UCSD-AML1 (cell line): ENCODE data around the gene NEMP1.
"Not testable (repeated sequence)": the region's sequence is repeated elsewhere in the genome, so short reads cannot be mapped to it uniquely, and the experiment has no call there.

ENCODE experiments used
- DNase-seq: peaks from one replicate; lab custom pipeline; 2025; ENCODE audit not compliant: unreplicated experiment; lab: John Stamatoyannopoulos, UW

Gene NEMP1

DNA sequence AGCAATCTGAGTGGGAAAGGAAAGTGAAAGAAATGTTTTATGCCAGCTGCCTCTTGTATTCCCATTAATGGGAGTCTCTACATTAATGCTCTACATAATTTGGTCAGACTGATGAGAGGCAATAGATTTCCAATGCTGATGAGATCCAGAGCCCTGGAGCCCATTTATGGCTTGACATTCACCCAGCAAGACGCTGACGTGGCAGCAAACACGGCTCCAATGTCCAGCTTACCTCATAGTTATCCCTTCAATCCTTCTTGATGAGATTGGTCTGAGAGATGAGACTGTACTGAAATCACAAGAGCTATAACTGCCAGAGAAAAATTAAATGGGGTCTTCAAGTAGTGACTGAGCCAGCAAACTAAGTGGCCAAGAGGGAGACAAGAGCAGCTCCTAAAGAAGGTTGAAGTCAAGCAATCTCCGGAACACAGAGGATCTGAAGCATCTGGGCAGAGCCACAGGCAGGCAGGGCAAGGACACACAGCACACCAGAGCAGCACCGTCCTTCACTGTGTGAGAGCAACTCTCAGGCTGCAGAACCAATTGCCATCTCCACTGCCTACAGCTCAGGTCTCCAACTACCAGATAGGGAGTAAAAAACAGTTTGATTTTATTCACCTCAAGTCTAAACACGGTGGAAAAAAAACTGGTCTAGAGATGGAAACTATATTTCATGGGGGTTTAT is 21.4 kb downstream of the NEMP1 start:
- DNase-seq = no peak

DNA sequence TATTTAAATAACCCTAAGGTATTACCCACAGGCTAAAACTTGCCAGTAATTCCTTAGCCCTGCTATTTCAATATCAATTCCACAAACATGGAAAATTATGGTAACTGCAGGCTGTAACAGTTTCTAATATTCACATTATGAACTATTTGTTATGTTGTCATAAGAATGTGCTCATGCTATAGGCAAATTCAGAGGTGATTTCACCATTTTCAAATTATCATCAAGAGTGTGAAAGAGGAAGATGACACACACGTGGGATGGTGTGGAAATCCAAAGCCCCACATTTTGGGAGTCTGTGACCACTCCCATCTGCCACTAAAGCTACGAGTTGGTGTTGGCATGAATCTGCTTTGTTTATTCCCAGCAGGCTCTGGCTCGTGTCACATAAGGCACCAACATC is 22.8 kb downstream of the NEMP1 start:
- DNase-seq = no peak

DNA sequence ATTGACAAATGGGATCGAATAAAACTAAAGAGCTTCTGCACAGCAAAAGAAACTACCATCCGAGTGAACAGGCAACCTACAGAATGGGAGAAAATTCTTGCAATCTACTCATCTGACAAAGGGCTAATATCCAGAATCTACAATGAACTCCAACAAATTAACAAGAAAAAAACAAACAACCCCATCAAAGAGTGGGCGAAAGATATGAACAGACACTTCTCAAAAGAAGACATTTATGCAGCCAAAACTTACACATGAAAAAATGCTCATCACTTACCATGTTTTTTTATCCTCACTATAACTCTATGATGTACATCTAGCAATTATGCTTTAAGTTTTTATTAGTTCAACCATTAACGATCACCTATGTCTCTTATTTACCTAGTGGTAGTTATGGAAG is 24.7 kb downstream of the NEMP1 start:
- not testable (repeated sequence) for DNase-seq

DNA sequence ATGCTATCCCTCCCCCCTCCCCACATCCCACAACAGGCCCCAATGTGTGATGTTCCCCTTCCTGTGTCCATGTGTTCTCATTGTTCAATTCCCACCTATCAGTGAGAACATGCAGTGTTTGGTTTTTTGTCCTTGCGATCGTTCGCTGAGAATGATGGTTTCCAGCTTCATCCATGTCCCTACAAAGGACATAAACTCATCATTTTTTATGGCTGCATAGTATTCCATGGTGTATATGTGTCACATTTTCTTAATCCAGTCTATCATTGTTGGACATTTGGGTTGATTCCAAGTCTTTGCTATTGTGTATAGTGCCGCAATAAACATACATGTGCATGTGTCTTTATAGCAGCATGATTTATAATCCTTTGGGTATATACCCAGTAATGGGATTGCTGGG is 25.4 kb downstream of the NEMP1 start:
- DNase-seq = not testable (repeated sequence)

DNA sequence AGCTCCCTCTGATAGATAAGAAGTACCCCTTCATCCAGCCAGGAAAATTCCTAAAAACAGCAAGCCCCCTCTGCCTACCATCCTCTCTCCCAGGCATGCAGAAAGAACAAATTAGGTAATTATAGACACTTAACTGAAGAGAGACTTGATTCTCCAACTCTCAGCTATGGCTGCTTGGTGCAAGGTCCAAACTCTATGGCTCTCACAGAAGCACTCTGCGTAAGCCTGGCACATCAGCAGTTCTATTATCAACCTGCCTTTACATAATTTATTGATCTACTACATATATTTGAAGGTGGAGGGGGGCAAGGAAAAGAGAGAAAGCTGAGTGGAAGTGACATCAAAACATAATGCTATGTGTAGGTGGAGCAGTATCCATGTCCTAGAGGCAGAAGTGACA is 27.6 kb downstream of the NEMP1 start:
- no peak for DNase-seq

DNA sequence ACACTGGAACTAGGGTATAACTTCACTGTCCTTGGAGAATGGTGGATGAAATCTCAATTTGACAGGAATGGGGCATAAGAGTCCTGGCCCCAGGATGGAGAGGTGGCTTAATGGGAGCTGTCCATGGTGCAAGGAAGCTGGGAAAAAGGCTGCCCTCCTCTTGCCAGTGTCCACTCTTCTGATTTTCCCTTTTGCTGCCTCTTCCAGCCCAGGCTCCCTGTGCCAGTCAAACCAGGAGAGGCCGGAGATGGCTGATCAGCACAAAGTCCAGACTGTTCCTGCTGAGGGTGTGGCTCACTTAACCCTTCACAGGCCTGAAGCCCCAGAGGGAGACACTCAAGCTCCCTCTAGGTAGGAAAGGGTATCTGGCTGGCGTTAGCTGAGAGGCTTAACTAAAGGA is 28.7 kb downstream of the NEMP1 start, which contains the start of gene MYO1A:
MYO1A (minus strand) TSS at position 240 of the 400 bp plus-strand sequence. CDS start 1,806 bp downstream, outside the sequence.
- no peak for DNase-seq

DNA sequence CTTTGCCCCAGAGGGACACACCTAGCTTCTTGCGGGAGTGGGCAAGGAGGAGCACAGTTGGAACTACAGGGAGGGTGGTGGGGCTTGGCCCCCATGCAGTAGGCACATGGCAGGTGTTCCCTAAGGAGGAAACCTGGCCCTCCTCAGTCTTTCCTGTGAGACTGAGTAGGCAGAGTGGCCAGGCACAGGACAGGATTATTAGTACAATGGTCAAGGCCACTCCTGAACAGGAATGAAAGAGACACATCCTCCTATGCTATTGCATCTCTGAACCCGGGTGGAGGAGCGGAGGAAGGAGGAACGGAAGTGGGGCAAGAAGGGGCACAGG is 29.5 kb downstream of the NEMP1 start:
- DNase-seq = no peak

DNA sequence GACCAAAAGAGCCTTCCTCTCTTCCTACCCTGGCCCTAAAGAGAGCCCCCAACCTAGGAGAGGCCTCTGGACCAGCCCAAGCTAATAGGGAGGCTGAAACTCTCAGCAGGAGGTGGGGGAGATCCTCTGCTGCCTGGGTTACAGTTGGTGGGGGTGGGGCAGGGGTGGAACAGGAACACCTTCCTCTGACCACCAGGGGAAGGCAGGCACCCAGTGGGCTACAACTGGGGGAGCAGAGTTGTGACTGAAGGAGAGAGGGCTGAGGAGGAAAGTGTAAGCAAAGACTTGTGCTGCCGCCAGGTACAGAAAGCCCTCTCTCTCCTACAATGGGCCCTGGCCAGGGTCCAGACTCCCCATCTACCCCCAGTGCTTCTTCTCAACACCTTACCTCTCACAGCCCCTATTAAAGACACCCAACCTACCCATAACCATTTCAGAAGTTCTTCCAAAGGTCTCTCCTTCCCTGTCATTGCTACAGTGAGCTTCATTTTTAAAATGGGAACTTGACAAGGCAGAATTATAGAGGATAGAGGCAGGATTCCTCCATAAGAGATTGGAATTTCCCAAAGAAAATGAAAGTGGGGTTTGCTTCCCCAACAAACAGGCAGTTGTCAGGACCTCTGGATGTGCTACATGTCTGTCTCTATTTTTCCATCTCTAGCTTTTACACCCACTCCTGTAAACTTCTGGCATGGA is 30.0 kb downstream of the NEMP1 start:
- no peak for DNase-seq

DNA sequence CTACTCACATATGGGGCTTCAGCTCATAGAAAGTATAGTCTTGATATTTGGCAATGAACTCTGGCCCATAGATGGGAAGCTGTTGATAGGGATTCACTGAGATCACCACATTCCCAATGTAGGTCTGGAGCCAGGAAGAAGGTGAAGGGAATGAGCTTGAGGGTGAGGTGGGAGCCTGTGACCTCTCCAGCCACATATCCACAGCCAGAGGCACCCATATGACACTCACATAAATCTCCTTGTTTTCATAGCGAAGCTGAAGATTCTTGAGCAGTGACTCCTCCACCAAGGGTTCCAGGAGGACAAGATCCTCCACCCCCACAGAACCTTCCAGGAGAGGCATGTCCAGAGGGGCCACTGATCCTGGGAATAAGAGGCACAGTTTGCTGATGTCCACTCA is 30.6 kb downstream of the NEMP1 start:
- DNase-seq = no peak

DNA sequence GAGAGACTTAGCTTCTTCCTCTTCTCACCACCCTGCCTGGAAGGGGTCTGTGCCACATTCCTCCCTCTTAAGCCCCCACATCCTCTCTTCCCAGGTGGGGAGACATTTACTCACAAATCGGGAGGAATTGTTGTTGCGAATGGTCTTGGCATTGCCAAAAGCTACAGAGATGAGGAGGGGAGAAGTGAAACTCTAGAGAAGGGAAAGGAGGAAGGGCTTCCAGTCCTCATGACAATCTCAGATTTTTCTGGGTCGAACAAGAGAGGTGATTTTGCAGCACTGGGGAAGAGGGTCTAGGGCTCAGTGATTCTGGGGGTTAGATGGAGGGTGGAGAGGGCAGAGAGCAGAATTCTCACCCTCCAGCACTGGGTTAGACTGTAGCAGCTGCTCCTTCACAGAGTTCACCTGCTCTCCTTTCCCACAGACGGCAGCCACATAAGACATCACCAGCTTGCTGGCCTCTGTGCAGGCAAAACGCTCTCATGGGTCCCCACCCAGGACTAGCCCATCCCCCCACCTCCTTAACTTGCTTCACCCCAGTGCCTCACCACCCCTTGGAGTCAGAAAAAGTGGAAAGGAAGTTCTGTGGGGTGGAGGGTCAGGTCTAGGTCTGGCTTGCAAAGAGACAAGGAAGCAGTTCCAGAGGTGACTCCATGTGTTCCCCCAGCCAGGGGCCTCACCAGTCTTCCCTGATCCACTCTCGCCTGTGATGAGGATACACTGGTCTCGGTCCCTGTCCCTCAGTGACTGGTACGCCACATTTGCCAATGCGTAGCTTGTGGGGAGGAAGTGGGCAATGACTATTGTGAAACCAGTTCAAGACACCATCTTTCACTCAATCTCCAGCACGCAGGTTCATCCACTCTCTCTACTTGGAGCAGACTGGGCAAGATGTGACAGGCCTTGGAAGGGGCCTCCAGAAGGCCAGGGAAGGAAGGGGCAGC is 31.4 kb downstream of the NEMP1 start:
- no peak for DNase-seq

DNA sequence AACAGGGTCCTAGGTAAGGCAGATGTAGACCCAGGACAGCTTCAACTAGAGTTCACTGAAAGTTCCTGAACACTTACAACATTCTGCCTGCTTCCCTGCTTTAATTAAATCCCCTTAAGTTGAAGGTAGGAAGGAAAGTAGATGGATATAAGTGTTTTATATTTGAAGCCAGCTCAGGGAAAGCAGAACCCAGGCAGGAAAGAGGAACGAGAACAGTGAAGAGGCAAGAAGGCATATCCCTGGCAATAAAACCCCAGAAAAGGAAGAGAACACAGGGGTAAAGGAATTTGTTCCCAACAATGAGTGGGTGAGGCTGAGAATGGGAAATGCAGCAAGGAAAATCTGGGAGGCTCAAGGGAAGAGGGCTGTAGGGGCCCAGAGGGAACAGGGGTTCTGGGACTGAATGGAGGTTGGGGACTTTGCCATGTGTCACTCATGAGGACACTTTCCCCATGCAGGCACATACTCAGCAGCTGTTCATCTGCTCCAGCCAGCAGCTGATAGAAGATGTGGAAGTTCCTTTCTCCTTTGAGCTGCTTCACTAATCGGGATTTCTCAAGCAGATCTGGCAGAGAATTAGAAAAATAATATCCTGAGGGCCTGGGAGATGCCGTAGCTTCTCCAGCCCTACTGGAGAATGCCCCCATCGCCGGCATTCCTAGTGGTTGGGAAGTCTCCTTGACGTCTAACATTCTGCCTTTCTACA is 32.4 kb downstream of the NEMP1 start:
- DNase-seq = no peak

DNA sequence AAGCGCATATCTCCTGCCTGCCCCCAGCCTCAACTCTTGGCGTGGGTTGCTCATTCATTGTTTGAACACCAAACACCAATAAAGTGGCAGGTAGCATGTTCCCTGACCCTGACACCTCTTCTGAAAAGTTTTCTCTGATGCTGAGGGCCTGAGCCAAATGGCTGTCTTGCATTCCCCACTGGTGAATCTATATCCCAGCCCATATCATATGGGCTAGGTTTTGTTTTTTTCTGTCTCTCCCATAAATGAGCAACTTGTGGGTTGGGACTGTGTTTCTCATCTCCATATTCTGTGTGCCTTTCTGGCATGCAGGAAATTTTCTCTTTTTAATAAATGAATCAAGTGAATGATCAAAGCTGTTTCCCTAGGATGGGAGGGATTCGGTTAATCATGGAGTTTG is 33.7 kb downstream of the NEMP1 start:
- DNase-seq = no peak

DNA sequence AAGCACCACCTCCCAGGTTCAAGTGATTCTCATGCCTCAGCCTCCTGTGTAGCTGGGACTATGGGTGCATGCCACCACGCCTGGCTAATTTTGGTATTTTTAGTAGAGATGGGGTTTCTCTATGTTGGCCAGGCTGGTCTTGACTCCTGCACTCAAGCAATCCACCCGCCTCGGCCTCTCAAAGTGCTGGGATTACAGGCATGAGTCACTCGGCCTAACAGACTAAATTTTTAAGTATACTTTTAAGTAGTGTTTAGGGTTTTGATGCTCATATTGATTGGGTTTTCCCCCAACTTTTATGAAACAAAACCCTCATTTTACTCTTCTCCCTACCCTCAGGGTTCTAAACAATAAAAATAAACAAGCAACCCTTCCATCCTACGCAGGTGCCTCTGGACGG is 34.1 kb downstream of the NEMP1 start:
- no peak for DNase-seq

DNA sequence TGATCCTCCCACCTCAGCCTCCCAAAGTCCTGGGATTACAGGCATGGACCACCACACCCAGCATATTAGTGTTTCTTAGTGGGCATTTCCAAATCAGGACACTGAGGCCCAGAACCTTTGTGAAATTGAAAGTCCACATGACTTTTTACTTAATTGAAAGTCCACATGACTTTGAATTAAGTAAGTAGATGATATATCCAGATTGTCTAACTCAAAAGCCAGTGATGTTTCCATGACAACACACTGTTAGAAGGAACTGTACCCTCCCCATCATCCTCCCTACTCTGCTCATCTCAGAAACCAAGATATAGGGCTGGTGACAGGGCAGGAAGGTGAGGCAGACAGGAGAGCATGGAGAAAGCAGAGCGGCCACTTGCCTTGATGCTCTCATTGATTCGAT is 35.9 kb downstream of the NEMP1 start:
- DNase-seq = no peak

DNA sequence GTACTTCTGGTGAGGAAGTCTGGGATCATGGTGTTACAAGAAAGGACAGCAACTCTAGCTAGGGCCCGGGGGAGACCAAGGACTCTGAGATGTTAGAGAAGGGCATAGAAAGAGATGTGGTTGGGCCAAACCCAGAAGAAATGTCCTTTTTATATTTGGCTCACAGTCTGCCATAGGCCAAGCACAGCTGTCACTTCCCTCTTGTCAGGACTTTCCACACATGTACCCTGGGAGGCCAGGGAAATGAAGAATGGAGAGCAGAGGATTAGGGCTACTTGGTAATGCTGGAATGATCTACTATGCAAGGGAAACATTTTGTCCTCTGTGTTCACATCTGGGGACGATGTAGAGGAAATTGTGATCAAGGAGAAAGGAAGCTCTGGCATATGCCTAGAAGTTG is 37.8 kb downstream of the NEMP1 start:
- no peak for DNase-seq

DNA sequence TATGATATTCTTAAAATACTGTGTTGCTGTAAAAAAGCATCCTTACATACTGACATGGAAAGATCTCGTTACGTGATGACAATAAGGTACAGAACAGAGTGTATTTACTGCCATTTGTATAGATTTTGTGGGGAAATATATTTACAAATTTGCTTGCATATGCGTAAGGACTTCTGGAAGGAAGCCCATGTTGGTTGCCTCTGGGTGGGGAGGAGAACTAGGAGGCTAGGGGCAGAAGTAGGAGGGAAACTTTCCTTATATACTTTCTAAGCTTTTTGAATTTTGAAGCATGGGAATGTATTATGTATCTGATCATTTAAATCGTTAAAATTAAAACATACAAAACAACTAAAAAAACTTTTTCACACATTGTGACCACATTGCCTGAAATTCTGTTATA is 38.4 kb downstream of the NEMP1 start:
- no peak for DNase-seq

DNA sequence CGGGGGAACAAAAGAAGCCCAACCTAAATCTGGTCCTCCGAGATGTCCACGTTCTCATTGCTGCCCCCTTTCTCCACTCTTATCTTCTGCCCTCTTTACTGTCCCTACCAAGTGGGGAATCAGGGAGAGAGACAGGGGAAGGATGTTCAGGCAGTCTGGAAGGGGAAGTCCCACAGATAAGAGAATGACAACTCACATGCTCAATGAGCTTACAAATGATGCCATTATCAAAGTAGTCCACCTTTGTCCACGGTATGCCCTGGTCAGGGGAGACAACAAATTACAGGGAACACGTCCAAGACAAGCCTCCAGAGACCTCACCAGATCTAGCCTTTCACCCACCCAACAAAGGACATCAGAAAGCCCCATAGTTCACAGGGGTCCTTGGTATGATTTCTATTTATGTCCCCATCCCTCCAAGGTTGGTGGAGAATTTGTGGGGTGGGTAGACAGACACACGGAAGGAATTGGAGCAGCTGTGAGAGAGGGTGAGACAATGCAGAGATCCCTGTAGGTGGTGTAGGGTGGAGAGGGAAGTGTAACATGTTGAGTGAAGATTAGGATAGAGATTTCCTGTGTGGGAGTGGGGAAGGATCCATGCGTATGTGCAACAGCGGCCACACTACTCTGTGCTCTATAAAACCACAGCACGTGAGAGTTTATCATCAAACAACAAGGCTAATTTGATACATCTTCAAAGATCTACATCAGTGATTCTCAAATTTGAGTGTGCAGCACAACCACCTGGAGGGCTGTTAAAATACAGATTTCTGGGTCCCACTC is 39.4 kb downstream of the NEMP1 start:
- no peak for DNase-seq

DNA sequence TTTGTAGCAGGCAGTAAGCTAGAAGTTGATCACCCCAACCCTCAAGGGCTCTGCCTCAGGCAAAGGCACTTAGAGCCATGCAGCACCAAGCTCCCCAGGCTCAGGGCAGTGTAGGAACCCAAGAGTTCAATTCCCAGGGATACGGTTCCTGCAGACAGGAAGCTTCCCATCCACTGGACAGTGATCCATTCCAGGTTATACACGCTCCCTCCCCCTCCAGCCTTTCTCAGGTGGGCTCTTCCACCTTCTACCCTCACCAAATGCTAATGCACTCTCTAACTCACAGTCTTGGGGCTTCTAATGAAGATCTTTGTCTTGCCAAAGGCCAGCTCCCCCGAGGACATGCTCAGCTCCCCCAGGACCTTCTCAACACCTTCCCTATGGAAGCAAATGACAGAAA is 41.3 kb downstream of the NEMP1 start:
- DNase-seq = no peak

DNA sequence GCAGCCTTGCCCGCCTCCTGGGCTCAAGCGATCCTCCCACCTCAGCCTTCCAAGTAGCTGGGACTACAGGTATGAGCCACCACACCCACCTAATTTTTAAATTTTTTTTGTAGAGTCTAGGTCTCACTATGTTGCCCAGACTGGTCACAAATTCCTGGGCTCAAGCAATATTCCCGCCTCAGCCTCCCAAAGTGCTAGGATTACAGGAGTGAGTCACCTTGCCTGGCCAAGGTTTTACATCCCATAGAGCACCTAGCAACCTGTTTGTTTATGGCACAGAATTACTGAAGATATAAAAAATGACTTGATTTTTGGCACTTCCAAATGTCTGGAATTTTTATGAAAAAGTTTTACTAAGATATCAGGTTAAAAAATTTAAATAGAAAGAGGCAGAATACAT is 45.2 kb downstream of the NEMP1 start:
- no peak for DNase-seq

DNA sequence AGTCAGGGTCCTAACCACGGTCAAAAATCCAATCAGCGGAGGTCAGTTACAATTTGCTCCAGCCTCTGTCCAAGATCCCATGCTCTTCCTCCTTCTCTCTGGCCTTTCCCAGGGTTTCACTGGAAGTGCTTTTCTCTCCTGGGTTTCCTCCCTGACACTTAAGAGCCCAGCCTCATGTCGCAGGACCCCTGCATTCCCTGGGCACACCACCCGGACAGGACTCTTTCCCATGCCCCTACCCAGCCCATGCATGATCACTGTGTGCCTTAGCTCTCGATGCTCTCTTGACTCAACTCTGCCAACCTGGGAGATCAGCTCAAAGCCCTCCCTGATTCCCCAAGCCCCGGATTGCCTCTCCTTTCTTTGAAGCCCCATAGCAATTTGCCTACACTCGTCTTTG is 46.8 kb downstream of the NEMP1 start:
- DNase-seq = no peak
